GM23338 (cell line): ENCODE results near the gene TARS3. TPM values are rescaled to one million over a fixed set of nuclear protein-coding genes. Genes with fewer than 3 reads are reported as not detected.

Experiments used
- ATAC-seq: fragments of 200-7000 bp; cut with Tn5 transposase; 3 replicates; pipeline ENCODE4 v1.9.1; 2020
- DNase-seq: peaks from one replicate; pipeline ENCODE4 v3.0.0-alpha.2; 2015; ENCODE audit warnings: low spot score
- H2AFZ ChIP-seq: fragments of 200-600 bp; sonication (generic); 2 replicates; pipeline ENCODE4 v1.8.0; 2016; ENCODE audit warnings: antibody characterized with exemption, mild to moderate bottlenecking, moderate library complexity
- H3F3A ChIP-seq: fragments of 200-600 bp; sonication (generic); replicated peaks from 2 replicates; pipeline ENCODE4 v1.8.0; 2017; ENCODE audit warnings: antibody characterized with exemption, mixed run types, low read depth
- H3K27ac ChIP-seq: fragments of 200-600 bp; sonication (generic); 2 replicates; pipeline ENCODE4 v1.6.1; 2016; ENCODE audit warnings: low read depth
- H3K27me3 ChIP-seq: fragments of 200-600 bp; sonication (generic); 2 replicates; pipeline ENCODE4 v1.8.0; 2016; ENCODE audit warnings: mild to moderate bottlenecking, mixed run types, moderate library complexity; ENCODE audit not compliant: insufficient read depth
- H3K36me3 ChIP-seq: fragments of 200-600 bp; sonication (generic); 2 replicates; pipeline ENCODE4 v1.8.0; 2016; ENCODE audit warnings: mild to moderate bottlenecking; ENCODE audit not compliant: insufficient read depth
- H3K4me1 ChIP-seq: fragments of 200-600 bp; sonication (generic); 2 replicates; pipeline ENCODE4 v1.8.0; 2016; ENCODE audit warnings: mild to moderate bottlenecking, moderate library complexity; ENCODE audit not compliant: insufficient read depth
- H3K4me2 ChIP-seq: fragments of 200-600 bp; sonication (generic); 2 replicates; pipeline ENCODE4 v1.7.1; 2017; ENCODE audit warnings: mixed run types
- H3K4me3 ChIP-seq: fragments of 200-600 bp; sonication (generic); 2 replicates; pipeline ENCODE4 v1.6.1; 2016; ENCODE audit warnings: mixed run types
- H3K79me2 ChIP-seq: fragments of 200-600 bp; sonication (generic); replicated peaks from 2 replicates; pipeline ENCODE4 v1.8.0; 2017; ENCODE audit warnings: mild to moderate bottlenecking; ENCODE audit not compliant: insufficient read depth
- H3K9me2 ChIP-seq: fragments of 200-600 bp; sonication (generic); 2 replicates; pipeline ENCODE4 v1.8.0; 2017; ENCODE audit not compliant: insufficient read depth
- H4K20me1 ChIP-seq: fragments of 200-600 bp; sonication (generic); replicated peaks from 2 replicates; pipeline ENCODE4 v1.8.0; 2017; ENCODE audit warnings: mild to moderate bottlenecking; ENCODE audit not compliant: insufficient read depth
- H3K27ac Mint-ChIP-seq: 2 replicates; pipeline ENCODE4 v1.8.0; 2020; ENCODE audit warnings: inconsistent platforms, mild to moderate bottlenecking, moderate library complexity, mixed read lengths
- H3K27me3 Mint-ChIP-seq: 3 replicates; pipeline ENCODE4 v1.8.0; 2022; ENCODE audit warnings: low read depth, mild to moderate bottlenecking, moderate library complexity, mixed read lengths, inconsistent platforms; ENCODE audit not compliant: insufficient read depth, poor library complexity
- H3K36me3 Mint-ChIP-seq: 3 replicates; pipeline ENCODE4 v1.8.0; 2021; ENCODE audit warnings: low read depth, mild to moderate bottlenecking, inconsistent platforms, moderate library complexity, mixed read lengths
- H3K4me1 Mint-ChIP-seq: 3 replicates; pipeline ENCODE4 v1.8.0; 2020; ENCODE audit warnings: mild to moderate bottlenecking, inconsistent platforms, mixed read lengths
- H3K4me3 Mint-ChIP-seq: 3 replicates; pipeline ENCODE4 v1.8.0; 2021; ENCODE audit warnings: moderate library complexity, mild to moderate bottlenecking, inconsistent platforms, mixed read lengths
- H3K9me3 Mint-ChIP-seq: 3 replicates; pipeline ENCODE4 v1.8.0; 2020; ENCODE audit warnings: moderate library complexity, mild to moderate bottlenecking, inconsistent platforms, mixed read lengths
- CTCF ChIP-seq, 2 experiments: fragments of 200-600 bp in 1 of 2; sonication (generic) in 1 of 2; conservative IDR thresholded peaks; 2 replicates each; pipeline versions ENCODE4 v1.5.1 to v1.6.1; 2016 to 2017; ENCODE audit warnings: antibody characterized with exemption in 2 of 2, low read depth in 2 of 2, mild to moderate bottlenecking in 2 of 2, moderate library complexity in 1 of 2
- ETS1 ChIP-seq: IDR thresholded peaks from 2 replicates; pipeline ENCODE4 v1.6.1; 2016; ENCODE audit warnings: antibody characterized with exemption
- REST ChIP-seq: IDR thresholded peaks from one replicate; pipeline ENCODE4 v1.6.1; 2018; ENCODE audit warnings: antibody characterized with exemption; ENCODE audit not compliant: unreplicated experiment
- ZNF462 ChIP-seq: fragments of 250-450 bp; sonication (Bioruptor Pico); IDR thresholded peaks from 2 replicates; pipeline ENCODE4 v1.5.0; 2020; ENCODE audit warnings: mild to moderate bottlenecking, moderate library complexity
- polyA plus RNA-seq: library from polyadenylated mRNA; unstranded; fragments of >200 nt; fragmentation: Nextera tagmentation; extraction: Ambion mirVana; gene quantifications from 2 replicates; pipeline ENCODE4 v1.2.1, GENCODE V29; 2016
- total RNA-seq: library from RNA; depleted of rRNA; stranded (reverse); fragments of >200 nt; shearing (Covaris generic); gene quantifications from 2 replicates; pipeline ENCODE4 v1.2.3, GENCODE V29; 2014

The TARS3 gene
- total and polyA plus RNA-seq, 2 experiments from 2014 or later, result 13.0 to 15.4 TPM

GRCh38 chr15:101672298-101672697, 52.0 kb downstream of the TARS3 start:
- no peaks in the 10 kb centered on the region for H3K9me2 ChIP-seq
- no peak overlapping the region for H2AFZ ChIP-seq
- H3K27ac ChIP-seq, result no peak overlapping the region
- Mint-ChIP-seq H3K9me3 (no peaks in the 10 kb centered on the region; the same call in 1 of the 3 replicates), H3K4me3 (no peak overlapping the region), H3K27me3 (peaks cover 5% of the 10 kb centered on the region), H3K27ac (no peak overlapping the region), H3K4me1 (peaks cover 7% of the 10 kb centered on the region), H3K36me3 (peaks cover 5% of the 10 kb centered on the region; the same call in 2 of the 3 replicates)
- no peaks in the 10 kb centered on the region for H3K79me2 ChIP-seq
- no peaks in the 10 kb centered on the region for H3F3A ChIP-seq
- no peaks in the 10 kb centered on the region; the same call in 1 of the 2 replicates for H3K36me3 ChIP-seq
- no peak overlapping the region for H3K4me2 ChIP-seq
- TF ChIP-seq REST (no peak), ETS1 (no peak), CTCF (conservative IDR thresholded peaks at IDR 0.05; ENCODE audit: low read depth in 2 of 2) (peak; percentile 29 to 53; a peak in 2 of 4 replicates), ZNF462 (CRISPR knock-in tag) (no peak)
- no peak overlapping the region for H3K4me3 ChIP-seq
- H3K4me1 ChIP-seq, result no peaks in the 10 kb centered on the region
- no peaks in the 10 kb centered on the region for H3K27me3 ChIP-seq
- H4K20me1 ChIP-seq, result no peaks in the 10 kb centered on the region
- ATAC-seq, result peak; percentile 80
- peak; percentile 47 for DNase-seq
